HuH-7 (cell line): Measurements from ENCODE around the gene WNT6.

Experiments
- DNase-seq: peaks from one replicate; pipeline ENCODE4 v3.0.0; 2011; ENCODE audit warnings: low spot score

WNT6 gene

DNA sequence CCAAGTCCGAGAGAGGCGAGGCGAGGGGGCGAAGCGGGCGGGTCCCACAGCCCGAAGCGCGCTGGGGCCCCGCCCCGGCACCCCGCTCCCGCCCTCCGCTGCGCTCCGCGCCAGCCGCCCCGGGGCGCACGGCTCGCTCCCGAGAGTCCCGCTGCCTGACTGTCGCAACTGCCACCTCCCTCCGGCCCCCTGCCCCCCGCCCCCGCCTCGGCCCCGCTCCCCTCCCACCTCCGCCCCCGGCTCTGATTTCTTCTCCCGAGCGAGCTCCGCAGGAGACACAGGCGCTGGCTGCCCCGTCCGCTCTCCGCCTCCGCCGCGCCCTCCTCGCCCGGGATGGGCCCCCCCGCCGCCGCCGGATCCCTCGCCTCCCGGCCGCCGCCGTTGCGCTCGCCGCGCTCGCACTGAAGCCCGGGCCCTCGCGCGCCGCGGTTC, at the start of gene WNT6:
WNT6 (plus strand) TSS at position 250 of the 432 bp plus-strand sequence. CDS start 233 bp downstream, outside the sequence.
- no peak for DNase-seq

DNA sequence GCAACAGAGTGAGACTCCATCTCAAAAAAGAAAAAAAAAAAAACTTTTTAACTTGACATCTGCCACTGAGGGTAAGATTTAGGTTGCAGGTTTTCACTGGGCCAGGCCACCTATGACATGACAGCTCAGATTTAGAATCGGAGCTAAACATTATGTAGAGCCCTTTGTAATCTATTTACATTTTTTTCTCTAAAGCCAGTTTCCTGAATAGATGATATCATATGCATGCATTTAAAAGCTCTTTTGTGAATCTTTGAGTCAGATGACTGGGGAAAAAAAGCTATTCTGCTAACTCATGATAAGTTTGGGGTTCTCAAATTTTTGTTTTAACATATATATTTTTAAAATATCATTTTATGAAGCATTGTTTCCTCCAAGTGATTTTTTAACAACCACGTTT, 49.3 kb upstream of the WNT6 start:
- no peak for DNase-seq

DNA sequence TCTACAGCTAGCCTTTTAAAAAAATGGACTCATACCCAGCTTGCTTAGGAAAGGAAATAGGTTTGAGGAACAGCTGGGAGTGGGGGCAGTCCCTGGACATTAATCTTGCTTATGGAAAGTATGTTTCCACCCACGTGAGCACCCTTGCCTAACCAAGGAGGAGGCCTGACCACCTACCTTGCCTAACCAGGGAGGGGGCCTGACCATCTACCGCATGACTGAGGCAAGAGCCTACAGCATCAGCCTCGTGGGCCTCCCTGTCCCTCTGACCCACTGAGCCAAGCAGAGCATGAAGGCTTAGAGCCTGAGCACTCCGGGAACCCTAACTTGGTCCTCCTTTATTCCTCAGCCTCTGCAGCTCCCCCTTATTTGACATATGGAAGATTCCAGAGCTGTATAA, 48.2 kb upstream of the WNT6 start:
- DNase-seq = no peak

DNA sequence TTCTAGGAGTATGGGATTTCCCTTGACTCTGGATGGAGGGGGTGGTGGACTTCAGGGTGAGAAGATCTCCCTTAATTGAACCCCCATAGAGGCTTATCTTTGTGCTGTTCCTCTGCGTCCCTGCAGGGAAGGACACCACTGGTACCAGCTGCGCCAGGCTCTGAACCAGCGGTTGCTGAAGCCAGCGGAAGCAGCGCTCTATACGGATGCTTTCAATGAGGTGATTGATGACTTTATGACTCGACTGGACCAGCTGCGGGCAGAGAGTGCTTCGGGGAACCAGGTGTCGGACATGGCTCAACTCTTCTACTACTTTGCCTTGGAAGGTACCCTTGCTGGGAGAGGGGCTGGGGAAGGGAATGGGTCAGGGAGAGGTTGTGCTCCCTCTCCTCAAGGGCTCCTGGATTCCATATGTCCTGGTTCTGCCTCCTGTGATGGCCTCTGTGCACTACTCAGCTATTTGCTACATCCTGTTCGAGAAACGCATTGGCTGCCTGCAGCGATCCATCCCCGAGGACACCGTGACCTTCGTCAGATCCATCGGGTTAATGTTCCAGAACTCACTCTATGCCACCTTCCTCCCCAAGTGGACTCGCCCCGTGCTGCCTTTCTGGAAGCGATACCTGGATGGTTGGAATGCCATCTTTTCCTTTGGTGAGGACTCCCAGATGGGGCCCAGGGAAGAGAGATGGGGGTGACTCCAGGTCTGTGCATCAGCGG, 47.3 kb upstream of the WNT6 start:
- DNase-seq = no peak

DNA sequence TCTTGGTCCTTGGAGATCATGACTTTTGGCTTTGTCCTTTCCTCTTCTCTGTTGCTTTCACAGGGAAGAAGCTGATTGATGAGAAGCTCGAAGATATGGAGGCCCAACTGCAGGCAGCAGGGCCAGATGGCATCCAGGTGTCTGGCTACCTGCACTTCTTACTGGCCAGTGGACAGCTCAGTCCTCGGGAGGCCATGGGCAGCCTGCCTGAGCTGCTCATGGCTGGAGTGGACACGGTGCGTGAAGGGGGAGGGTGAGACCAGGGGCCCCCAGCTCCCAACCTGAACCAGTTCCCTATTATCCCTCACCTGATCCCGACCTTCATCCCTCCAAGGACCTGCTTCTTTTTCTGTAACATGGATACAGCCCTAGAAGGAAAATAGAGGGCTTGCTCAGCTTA, 46.7 kb upstream of the WNT6 start:
- no peak for DNase-seq

DNA sequence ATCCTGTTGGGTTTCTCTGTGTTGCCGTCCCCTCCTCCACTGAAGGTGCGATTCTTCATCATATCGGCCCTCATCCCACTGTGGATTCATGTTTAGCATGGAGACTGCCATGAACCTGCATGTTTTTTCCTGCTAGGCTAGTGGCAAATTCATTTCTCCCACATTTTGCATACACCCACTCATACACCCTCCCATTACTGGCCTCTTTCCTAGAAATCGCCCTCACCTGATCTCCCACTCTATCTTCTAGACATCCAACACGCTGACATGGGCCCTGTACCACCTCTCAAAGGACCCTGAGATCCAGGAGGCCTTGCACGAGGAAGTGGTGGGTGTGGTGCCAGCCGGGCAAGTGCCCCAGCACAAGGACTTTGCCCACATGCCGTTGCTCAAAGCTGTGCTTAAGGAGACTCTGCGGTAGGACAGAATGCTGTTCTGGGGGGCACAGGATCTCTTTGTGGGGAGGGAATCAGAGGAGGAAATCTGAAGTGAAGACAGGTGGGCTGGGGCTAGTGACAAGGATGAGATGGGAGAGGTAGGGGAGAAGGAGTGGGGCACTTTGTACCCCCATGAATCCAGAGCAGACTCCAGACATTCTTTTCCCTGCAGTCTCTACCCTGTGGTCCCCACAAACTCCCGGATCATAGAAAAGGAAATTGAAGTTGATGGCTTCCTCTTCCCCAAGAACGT, 45.7 kb upstream of the WNT6 start:
- DNase-seq = no peak

DNA sequence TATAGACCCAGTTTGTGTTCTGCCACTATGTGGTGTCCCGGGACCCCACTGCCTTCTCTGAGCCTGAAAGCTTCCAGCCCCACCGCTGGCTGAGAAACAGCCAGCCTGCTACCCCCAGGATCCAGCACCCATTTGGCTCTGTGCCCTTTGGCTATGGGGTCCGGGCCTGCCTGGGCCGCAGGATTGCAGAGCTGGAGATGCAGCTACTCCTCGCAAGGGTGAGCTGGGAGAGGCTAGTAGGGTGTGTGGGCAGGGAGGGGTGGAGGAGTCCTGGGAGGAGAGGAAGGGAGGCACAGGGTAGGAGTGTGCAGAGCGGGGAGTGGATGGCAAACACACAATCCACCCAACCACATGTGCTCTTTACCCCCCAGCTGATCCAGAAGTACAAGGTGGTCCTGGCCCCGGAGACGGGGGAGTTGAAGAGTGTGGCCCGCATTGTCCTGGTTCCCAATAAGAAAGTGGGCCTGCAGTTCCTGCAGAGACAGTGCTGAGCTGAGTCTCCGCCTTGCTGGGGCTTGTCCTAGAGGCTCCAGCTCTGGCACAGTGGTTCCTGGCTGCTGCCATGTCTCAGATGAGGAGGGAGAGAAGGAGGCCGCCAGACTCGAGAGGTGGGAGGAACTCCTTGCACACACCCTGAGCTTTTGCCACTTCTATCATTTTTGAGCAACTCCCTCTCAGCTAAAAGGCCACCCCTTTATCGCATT, 44.9 kb upstream of the WNT6 start:
- DNase-seq = no peak

DNA sequence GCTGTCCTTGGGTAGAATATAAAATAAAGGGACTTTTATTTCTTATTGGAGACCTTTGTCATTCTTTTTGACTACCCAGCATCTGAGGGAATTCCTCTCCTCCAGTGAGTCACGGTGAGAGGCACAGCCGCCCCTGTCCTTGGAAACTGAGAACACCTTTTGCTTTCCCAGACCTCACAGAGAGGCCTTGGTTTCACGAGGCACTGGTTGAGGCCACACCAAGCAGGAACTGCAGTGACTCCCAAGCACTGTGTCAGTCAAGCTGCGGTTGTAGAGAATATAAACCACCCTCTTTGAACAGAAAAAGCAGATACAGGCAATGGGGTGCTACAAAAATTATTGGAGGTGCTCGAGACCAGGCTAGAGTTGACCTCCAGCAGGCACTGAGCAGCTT, 44.4 kb upstream of the WNT6 start:
- no peak for DNase-seq

DNA sequence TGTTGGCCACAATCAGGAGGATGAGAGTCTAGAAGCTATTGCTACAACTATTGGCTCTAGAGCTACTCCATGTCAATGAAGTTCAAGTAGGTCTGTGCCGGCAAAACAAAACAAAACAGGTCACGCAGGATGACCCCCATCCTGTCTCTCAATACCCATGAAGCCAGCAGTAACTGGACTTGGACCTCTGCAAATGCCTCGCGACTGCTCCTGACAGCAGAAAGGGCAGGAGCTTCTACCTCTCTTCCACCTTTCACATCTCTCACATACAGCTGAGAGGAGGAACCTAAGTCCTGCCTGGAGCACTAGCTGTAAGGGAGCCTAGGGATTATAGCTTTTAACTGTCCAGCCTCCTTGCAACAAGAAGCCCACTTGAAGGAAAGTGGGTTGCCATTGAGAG, 44.0 kb upstream of the WNT6 start:
- no peak for DNase-seq

DNA sequence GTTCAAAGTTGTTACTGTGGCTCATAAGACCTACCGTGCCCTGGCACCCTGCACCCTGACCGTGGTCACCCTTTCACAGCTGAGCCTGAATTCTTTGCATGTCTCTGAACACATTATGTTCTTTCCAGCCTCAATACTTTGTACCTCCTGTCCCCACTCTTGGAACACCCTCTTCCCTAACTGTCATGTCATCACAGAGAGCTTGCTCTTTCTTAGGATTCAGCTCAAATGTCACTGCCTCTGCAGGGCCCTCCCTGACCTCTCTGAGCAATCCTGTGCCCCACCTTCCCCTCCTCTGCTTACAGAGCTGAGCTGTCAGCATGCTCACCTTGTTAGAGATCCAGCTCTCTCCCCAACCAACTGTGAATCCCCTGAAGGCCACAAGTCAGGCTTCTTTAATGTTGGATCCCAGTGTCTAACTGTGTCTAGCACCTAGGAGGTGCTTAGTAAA, 43.0 kb upstream of the WNT6 start:
- no peak for DNase-seq

DNA sequence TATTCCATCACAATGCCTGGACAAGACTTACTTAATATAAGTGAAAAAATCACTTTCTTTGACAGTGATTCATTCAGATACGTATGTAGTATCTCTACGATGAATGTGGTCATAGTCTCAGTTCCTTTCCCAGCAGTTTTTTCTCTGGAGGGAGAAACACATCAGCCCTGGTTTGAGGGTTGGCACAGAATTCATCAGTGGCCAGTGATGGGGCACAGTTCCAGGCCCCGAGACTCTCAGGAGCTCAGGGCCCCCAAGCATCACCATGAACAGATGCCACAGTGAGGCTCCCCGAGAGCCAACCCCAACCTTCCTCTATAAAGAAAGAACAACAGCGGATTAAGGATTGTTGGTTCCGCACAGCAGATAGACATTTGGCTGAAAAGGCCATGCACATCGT, 40.5 kb upstream of the WNT6 start:
- no peak for DNase-seq

DNA sequence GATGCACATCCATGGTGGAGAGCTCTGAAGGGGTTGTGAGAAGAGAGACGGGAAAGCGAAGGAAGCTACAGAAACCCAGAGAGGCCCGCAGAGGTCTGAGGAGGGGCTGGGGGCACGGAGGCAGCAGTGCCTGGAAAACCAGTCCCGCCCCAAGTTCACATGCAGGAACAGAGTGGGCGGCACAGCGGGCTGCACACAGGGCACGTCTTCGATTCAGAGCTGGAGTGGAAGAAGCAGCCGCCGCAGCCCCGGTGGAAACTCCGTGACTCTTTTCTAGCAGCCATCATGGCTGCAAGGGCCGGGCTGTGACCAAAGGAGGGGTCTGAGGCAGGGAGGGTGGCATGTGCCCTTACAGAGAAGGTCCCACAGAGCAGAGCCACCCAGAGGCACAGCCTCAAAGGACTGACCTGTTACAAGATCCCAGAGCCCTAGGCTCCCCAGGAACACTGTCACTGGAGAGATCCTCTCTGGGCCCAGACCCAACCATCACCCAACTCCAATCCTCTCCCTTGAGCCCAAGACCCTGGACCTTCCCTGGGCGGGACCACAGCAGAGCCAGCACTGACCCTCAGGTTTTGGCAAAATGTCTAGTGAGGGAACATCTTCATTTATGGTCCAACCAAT, 38.7 kb upstream of the WNT6 start:
- DNase-seq = no peak

DNA sequence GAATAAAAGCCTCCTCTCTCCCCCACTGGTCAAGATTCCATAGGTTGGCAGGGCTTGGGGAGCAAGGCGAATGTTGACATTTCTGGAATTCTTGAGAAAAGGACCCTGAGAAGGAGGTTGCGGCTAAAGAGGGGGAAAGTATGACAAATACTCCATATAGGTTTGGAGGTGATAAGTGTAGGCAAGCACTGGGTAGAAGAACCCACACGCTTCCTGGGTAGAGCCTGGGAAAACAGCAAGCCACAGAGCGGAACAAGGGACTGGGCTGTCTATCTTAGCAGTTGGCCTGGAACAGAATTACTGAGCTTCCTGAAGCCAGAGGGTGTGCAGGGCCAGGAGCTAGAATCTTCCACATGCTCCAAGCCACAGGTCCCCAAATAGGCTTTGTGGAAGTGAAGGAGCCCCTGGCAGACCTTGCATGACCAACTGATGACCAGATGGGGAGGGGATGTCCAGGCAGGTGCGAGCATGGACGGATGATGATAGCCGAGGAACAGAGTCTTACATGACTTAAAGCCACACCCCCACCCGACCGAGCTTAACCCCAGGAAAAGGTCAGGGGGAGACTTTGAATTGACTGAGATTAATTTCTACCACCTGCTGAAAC, 37.9 kb upstream of the WNT6 start:
- DNase-seq = no peak

DNA sequence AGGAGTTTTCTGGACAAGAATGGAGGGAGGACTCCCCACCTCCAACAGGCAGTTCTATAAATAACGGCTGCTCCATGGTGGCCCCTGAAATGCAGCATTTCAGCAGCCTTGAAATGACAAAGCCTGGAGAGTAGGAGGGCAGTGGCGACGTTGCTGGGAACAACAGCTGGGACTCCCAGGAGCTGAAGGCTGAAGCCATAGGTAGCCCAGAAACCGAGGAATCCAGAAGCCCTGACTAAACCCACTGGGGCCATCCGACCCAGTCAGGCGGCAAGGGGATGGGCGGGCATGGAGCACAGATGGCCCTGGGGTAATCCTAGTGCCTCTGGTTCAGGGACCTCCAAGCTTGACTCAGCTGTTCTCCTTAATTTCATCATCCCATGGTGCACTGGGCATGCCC, 37.0 kb upstream of the WNT6 start:
- DNase-seq = no peak

DNA sequence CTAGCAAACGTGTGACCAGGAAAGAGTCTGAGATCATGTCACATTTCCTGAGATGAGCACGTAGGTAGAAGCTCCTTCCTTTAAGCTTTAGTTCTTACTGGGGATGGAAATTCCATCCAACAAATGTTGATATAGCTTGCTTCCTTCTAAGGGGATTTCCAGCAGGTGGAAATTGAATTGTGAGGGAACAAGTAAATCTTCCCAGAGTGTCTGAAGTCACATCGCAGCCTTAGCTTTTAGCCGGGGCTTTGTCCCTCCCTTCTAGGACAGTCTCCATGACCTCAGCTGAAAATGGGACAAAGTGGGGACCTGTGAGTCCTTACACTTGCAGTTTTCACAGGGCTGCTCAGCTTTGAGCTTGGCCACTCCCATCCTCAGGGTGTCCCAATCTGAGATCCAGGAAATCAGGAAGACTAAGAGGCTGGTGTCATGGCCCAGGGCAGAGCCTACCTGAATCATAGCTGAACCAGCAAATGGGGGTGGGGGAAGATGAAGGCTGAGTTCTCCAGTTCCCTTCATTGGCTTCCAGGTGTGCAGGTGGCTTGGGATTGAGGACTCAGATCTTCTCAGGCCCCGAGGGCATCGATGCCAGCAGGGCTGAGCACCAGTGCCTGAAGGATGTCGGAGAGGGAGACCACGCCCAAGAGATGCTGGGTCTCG, 36.3 kb upstream of the WNT6 start:
- DNase-seq = no peak

DNA sequence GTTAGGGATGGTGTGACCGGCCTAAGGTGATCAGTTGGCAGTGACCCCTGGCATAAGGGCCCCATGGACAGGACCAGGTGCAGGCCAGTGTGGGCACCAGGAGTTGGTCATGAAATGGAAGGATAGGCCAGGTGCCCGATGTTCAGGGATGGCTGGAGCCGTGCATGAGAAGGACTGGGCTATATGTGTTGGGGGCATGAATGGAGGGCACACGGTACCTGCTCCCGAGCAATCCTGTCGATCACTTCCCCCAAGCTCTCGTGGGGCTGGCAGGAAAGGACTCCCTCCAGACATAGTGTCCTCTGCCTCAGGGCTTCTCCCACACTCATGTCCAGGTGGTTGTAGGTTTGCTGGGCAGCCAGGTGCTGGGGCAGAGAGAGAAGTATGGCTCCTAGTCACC, 35.6 kb upstream of the WNT6 start:
- DNase-seq = no peak

DNA sequence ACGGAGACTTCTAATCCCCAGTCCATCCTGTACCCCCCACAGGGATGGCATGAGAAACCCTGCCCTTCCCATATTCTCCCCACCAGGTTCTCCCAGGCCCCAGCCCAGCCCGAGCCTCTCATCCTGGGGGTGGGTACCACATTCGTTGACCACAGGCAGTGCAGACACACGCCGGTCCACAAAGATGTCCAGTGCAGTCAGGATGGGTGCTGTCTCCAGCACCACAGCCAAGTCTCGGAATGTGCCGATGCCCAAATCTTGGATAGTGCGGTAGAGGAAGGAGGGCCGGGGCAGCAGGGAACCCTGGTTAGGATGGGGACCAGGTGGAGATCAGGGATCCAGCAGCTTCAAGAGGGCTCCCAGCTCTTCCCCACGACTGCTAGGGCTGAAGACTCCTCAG, 32.8 kb upstream of the WNT6 start:
- DNase-seq = no peak

DNA sequence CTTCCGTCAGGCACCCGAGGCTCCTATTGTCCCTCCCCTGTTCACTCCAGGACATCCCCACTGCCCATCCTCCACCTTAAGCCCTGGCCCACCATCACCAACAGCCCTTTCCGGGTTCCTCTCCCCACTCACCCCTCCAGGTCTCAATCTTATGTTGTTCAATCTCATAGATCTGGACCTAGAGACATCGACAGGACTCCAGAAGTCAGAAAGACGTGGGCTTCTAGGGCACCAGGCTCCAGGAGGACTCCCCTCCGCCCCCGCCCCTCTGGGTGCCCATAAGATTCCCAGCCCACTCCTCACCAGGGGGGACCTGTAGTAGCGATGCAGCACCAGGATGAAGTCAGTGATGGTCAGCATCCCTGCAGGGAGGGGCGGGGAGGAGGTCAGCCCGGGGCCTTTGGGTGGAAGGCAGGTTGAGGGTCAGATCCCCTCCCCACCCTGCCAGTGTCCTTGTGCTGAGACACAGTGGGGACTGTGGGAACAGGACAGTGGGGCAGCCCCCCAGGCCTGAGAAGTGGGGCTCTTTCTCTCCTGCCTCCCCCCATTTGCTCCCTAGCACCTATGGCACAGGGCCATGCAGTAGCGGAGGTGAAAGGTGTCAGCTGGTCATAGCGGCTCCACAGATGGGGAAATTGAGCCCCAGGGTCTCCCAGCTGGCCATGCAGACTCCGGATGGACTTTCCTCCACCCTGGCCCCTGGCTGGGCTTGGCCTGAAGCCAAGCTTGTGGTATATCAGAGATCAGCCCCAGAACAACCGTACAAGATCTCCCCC, 31.7 kb upstream of the WNT6 start:
- DNase-seq = no peak

DNA sequence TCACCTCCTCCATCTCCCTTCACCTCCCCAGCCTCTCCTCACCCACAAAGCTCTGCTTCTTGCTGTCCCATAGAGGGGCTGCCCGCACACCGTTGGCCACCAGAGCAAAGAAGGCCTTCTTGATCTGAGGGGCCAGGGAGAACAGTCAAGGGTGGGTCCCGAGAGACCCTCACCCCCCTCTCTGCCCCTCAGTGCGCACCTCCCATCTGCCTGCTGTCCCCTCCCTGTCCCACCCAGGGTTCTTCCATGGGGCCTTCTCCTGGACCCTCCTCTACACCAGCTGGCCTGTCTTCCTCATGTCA, 31.2 kb upstream of the WNT6 start:
- no peak for DNase-seq

DNA sequence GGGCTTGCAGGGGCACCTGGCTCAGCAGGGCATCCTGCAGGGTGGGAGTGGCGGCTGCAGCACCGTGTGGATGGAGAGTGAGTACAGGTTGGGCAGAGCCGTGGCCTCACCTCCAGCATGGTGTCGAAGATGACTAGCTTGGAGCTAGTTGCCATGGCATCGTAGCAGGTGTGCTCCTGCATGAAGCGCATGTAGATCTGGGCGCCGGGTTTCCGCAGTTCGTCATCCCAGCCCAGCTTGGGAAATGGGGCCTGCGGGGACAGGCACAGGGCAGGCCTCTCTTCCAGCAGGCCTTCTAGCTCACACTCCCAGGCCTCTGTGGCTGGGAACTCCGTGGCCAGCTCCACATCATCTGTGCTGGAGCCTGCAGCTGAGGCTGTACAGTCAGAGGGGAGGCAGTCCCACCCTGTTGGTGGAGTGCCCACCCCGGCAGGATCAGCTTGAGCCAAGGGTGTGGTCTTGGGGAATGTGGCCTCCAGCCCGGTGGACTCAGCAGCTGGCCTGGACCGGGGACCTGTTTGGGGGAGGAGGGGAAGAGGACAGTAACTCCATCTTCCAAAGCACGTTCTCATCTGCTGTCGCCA, 29.6 kb upstream of the WNT6 start:
- DNase-seq = no peak
